IMR-90 (cell line): ENCODE measurements around the gene SLC17A9. TPM values are rescaled to one million over a fixed set of nuclear protein-coding genes. Genes with fewer than 3 reads are reported as not detected.

Experiments
- ATAC-seq: fragments of 200-7000 bp; cut with Tn5 transposase; 2 replicates; pipeline ENCODE4 v1.9.1; 2020; ENCODE audit warnings: low read depth, mild to moderate bottlenecking, moderate library complexity
- BruUV-seq: library from RNA; stranded (reverse); fragments of 400-500 nt; replicated peaks from 2 replicates; lab custom pipeline; 2021; lab: Mats Ljungman, UMichigan
- CTCF ChIA-PET: fragments of 300-600 bp; formaldehyde crosslinking; extraction: SDS; loops from one replicate; lab custom pipeline; 2021; ENCODE audit warnings: antibody characterized with exemption; lab: Yijun Ruan, JAX
- POLR2A ChIA-PET: fragments of 300-600 bp; sonication (Branson Sonifier 250); formaldehyde crosslinking; loops from one replicate; lab custom pipeline; 2022; ENCODE audit warnings: antibody characterized with exemption; ENCODE audit not compliant: unreplicated experiment; lab: Charles Lee
- DNase-seq: peaks from one replicate; pipeline ENCODE4 v3.0.0; 2013
- H2AFZ ChIP-seq: replicated peaks from 2 replicates; pipeline ENCODE3; 2013; ENCODE audit warnings: low read length, mild to moderate bottlenecking; ENCODE audit not compliant: poor library complexity
- H2AK5ac ChIP-seq: 2 replicates; pipeline ENCODE4 v1.6.1; 2013; ENCODE audit warnings: low read depth, low read length, inconsistent platforms
- H2AK9ac ChIP-seq: replicated peaks from 2 replicates; pipeline ENCODE3; 2013; ENCODE audit warnings: mild to moderate bottlenecking, low read depth, low read length, moderate library complexity; ENCODE audit not compliant: poor library complexity
- H2BK120ac ChIP-seq: 2 replicates; pipeline ENCODE4 v1.6.1; 2013; ENCODE audit warnings: low read depth, low read length, inconsistent platforms
- H2BK15ac ChIP-seq: 3 replicates; pipeline ENCODE4 v1.6.1; 2013; ENCODE audit warnings: low read depth, low read length, inconsistent platforms
- H2BK20ac ChIP-seq: 2 replicates; pipeline ENCODE4 v1.6.1; 2013; ENCODE audit warnings: low read depth, mild to moderate bottlenecking, inconsistent platforms, low read length, moderate library complexity
- H2BK5ac ChIP-seq: 2 replicates; pipeline ENCODE4 v1.6.1; 2013; ENCODE audit warnings: mild to moderate bottlenecking, low read depth, low read length, inconsistent platforms; ENCODE audit not compliant: poor library complexity, severe bottlenecking
- H3K14ac ChIP-seq: replicated peaks from 2 replicates; pipeline ENCODE4 v1.6.1; 2013; ENCODE audit warnings: low read depth, low read length, inconsistent platforms
- H3K18ac ChIP-seq: 2 replicates; pipeline ENCODE4 v1.6.1; 2013; ENCODE audit warnings: low read depth, low read length, control low read depth
- H3K23ac ChIP-seq: 2 replicates; pipeline ENCODE4 v1.6.1; 2013; ENCODE audit warnings: low read depth, low read length, inconsistent platforms
- H3K27ac ChIP-seq: 2 replicates; pipeline ENCODE4 v1.5.1; 2013; ENCODE audit warnings: mild to moderate bottlenecking, control low read depth, low read length; ENCODE audit not compliant: insufficient read depth
- H3K27me3 ChIP-seq: 2 replicates; pipeline ENCODE4 v1.6.1; 2013; ENCODE audit warnings: low read length; ENCODE audit not compliant: control insufficient read depth, insufficient read depth
- H3K36me3 ChIP-seq: 2 replicates; pipeline ENCODE4 v1.6.1; 2013; ENCODE audit warnings: low read length, mixed read lengths; ENCODE audit not compliant: control insufficient read depth, insufficient read depth
- H3K4ac ChIP-seq: 2 replicates; pipeline ENCODE4 v1.6.1; 2013; ENCODE audit warnings: low read depth, low read length, inconsistent platforms
- H3K4me1 ChIP-seq: 2 replicates; pipeline ENCODE4 v1.6.1; 2013; ENCODE audit warnings: low read length, mixed read lengths; ENCODE audit not compliant: control insufficient read depth, insufficient read depth
- H3K4me2 ChIP-seq: 2 replicates; pipeline ENCODE4 v1.6.1; 2013; ENCODE audit warnings: low read depth, mild to moderate bottlenecking, control low read depth, low read length, moderate library complexity
- H3K4me3 ChIP-seq: 2 replicates; pipeline ENCODE4 v1.5.1; 2013; ENCODE audit warnings: low read depth, mild to moderate bottlenecking, control low read depth, low read length, moderate library complexity; ENCODE audit not compliant: insufficient read depth
- H3K56ac ChIP-seq: 2 replicates; pipeline ENCODE4 v1.6.1; 2013; ENCODE audit warnings: low read length, inconsistent platforms; ENCODE audit not compliant: insufficient read depth; ENCODE audit errors: extremely low read depth
- H3K79me1 ChIP-seq, 2 experiments: 2 replicates each; pipeline ENCODE4 v1.6.1; 2013; ENCODE audit warnings: low read length in 2 of 2, inconsistent platforms in 1 of 2, low read depth in 1 of 2
- H3K9ac ChIP-seq: 2 replicates; pipeline ENCODE4 v1.6.1; 2013; ENCODE audit warnings: low read depth, low read length, control low read depth
- H3K9me1 ChIP-seq: 2 replicates; pipeline ENCODE4 v1.6.1; 2013; ENCODE audit warnings: low read length, inconsistent platforms; ENCODE audit not compliant: insufficient read depth
- H3K9me3 ChIP-seq: 2 replicates; pipeline ENCODE4 v1.6.1; 2013; ENCODE audit warnings: low read length; ENCODE audit not compliant: control insufficient read depth, insufficient read depth
- H4K20me1 ChIP-seq: 2 replicates; pipeline ENCODE4 v1.6.1; 2013; ENCODE audit warnings: low read length, inconsistent platforms; ENCODE audit not compliant: insufficient read depth
- H4K5ac ChIP-seq: 2 replicates; pipeline ENCODE4 v1.6.1; 2013; ENCODE audit warnings: mild to moderate bottlenecking, low read depth, low read length, control low read depth
- H4K8ac ChIP-seq, 2 experiments: 2 replicates each; pipeline ENCODE4 v1.6.1; 2013; ENCODE audit warnings: low read depth in 2 of 2, low read length in 2 of 2, control low read depth in 1 of 2, inconsistent platforms in 1 of 2
- H4K91ac ChIP-seq: 2 replicates; pipeline ENCODE4 v1.6.1; 2013; ENCODE audit warnings: low read depth, low read length, inconsistent platforms; ENCODE audit not compliant: insufficient read depth
- BHLHE40 ChIP-seq: fragments of 150-350 bp; IDR thresholded peaks from 2 replicates; pipeline ENCODE4 v1.6.1; 2016; ENCODE audit warnings: mild to moderate bottlenecking, low read depth, low read length
- CEBPB ChIP-seq: IDR thresholded peaks from 2 replicates; pipeline ENCODE4 v1.6.1; 2012; ENCODE audit warnings: low read depth, low read length, improper control_type of control experiment
- CHD1 ChIP-seq: IDR thresholded peaks from 2 replicates; pipeline ENCODE4 v1.6.1; 2012; ENCODE audit warnings: low read depth, low read length, improper control_type of control experiment
- CTCF ChIP-seq: conservative IDR thresholded peaks from 2 replicates; pipeline ENCODE4 v1.5.1; 2012; ENCODE audit warnings: mild to moderate bottlenecking, low read depth, low read length, improper control_type of control experiment
- ELK1 ChIP-seq: fragments of 150-350 bp; IDR thresholded peaks from 2 replicates; pipeline ENCODE4 v1.6.1; 2016; ENCODE audit warnings: low read depth, mild to moderate bottlenecking, low read length, moderate library complexity, borderline replicate concordance
- FOS ChIP-seq: fragments of 150-350 bp; IDR thresholded peaks from 2 replicates; pipeline ENCODE4 v1.6.1; 2016; ENCODE audit warnings: low read depth, low read length
- MAZ ChIP-seq: IDR thresholded peaks from 2 replicates; pipeline ENCODE4 v1.6.1; 2012; ENCODE audit warnings: low read depth, mild to moderate bottlenecking, low read length, improper control_type of control experiment, moderate library complexity, borderline replicate concordance
- MXI1 ChIP-seq: IDR thresholded peaks from 2 replicates; pipeline ENCODE4 v1.6.1; 2012; ENCODE audit warnings: low read depth, mild to moderate bottlenecking, low read length, moderate library complexity, borderline replicate concordance
- NFE2L2 ChIP-seq: fragments of 150-350 bp; IDR thresholded peaks from 2 replicates; pipeline ENCODE4 v1.6.1; 2016; ENCODE audit warnings: low read depth, mild to moderate bottlenecking, low read length
- POLR2A ChIP-seq: IDR thresholded peaks from 2 replicates; pipeline ENCODE4 v1.6.1; 2012; ENCODE audit warnings: mild to moderate bottlenecking, low read depth, low read length
- RAD21 ChIP-seq: IDR thresholded peaks from 2 replicates; pipeline ENCODE4 v1.6.1; 2012; ENCODE audit warnings: low read length, improper control_type of control experiment
- RCOR1 ChIP-seq: IDR thresholded peaks from 2 replicates; pipeline ENCODE4 v1.6.1; 2012; ENCODE audit warnings: mild to moderate bottlenecking, low read length, improper control_type of control experiment; ENCODE audit not compliant: insufficient replicate concordance
- RFX5 ChIP-seq: IDR thresholded peaks from 2 replicates; pipeline ENCODE4 v1.8.0; 2012; ENCODE audit warnings: low read depth, mild to moderate bottlenecking, low read length, moderate library complexity
- SMC3 ChIP-seq: fragments of 150-350 bp; IDR thresholded peaks from 2 replicates; pipeline ENCODE4 v1.6.1; 2016; ENCODE audit warnings: low read depth, mild to moderate bottlenecking, antibody characterized with exemption, low read length, moderate library complexity
- USF2 ChIP-seq: fragments of 150-350 bp; IDR thresholded peaks from 2 replicates; pipeline ENCODE4 v1.6.1; 2017; ENCODE audit warnings: mild to moderate bottlenecking, antibody characterized with exemption, low read length, low read depth
- WGBS, 2 experiments: methylation state at CpG; one replicate each; pipeline versions ENCODE4 v1.1.5 to v1.1.7; 2013; ENCODE audit warnings: missing lambda C conversion rate in 2 of 2; ENCODE audit not compliant: insufficient read length in 1 of 2; ENCODE audit errors: extremely low coverage in 2 of 2; 5-methylcytosine and 5-hydroxymethylcytosine counted together
- dilution Hi-C: fragments of 300-500 bp; cut with HindIII; formaldehyde crosslinking; loops from one replicate; pipeline ENCODE4 v1.14.3; 2018; ENCODE audit warnings: low sequenced_read_pairs; ENCODE audit not compliant: unreplicated experiment
- in situ Hi-C: fragments of 300-500 bp; cut with MboI; formaldehyde crosslinking; loops from 3 replicates; pipeline ENCODE4 v1.14.3; 2019; ENCODE audit warnings: low sequenced_read_pairs, inconsistent platforms, mixed read lengths
- intact Hi-C: fragments of 100-400 bp; cut with micrococcal nuclease; formaldehyde crosslinking; loops from 2 replicates; pipeline ENCODE4 v1.10.0; 2022
- polyA plus RNA-seq, 3 experiments: library from polyadenylated mRNA; depleted of rRNA; stranded (reverse); fragments of >200 nt; gene quantifications; 2 replicates each; pipeline ENCODE4 v1.2.3, GENCODE V29; 2012; ENCODE audit warnings: low replicate concordance in 1 of 3
- total RNA-seq: library from RNA; depleted of rRNA; stranded (reverse); fragments of >200 nt; gene quantifications from 2 replicates; pipeline ENCODE4 v1.2.3, GENCODE V29; 2012

SLC17A9 gene
- total and polyA plus RNA-seq, 2 of the 4 experiments (the other 2 are of a cell fraction) = 2.2 to 14.4 TPM

- H3K14ac ChIP-seq = no peak overlapping the region
- H3K79me1 ChIP-seq = peaks cover 37 to 91% of the 10 kb centered on the region in 2 experiments
- ChIA-PET CTCF (interaction anchor here (0.6 to 1.3 kb wide), 3 partner anchors 11 to 17 kb away, joined by 3 to 12 read pairs (median 4); no protein-coding TSS in a partner anchor), POLR2A (no interaction called here)
- H3K4me3 ChIP-seq = no peak overlapping the region
- H3K4me1 ChIP-seq = peaks cover 21% of the 10 kb centered on the region
- in situ Hi-C loops = no loop called here
- dilution Hi-C loops = no loop called here
- 97% methylated on average over 13 of the region's 31 CpGs; no CpG with 5 or more reads in 1 of the 2 experiments for WGBS, 2 experiments
- no peaks in the 10 kb centered on the region for H3K9me3 ChIP-seq
- H3K9ac ChIP-seq = no peak overlapping the region
- no peak overlapping the region for H2AFZ ChIP-seq
- no peak overlapping the region for H2BK5ac ChIP-seq
- no peak for ATAC-seq
- H2BK120ac ChIP-seq = no peak overlapping the region
- no peak overlapping the region for H2AK9ac ChIP-seq
- no peak for DNase-seq
- peaks cover 80% of the 10 kb centered on the region for H4K20me1 ChIP-seq
- H2BK20ac ChIP-seq = no peak overlapping the region
- H3K56ac ChIP-seq = no peak overlapping the region
- no peak overlapping the region for H3K4ac ChIP-seq
- intact Hi-C loops = no loop called here
- H3K23ac ChIP-seq = no peak overlapping the region
- peaks cover 76% of the 10 kb centered on the region for H3K36me3 ChIP-seq
- no peaks in the 10 kb centered on the region for H3K27me3 ChIP-seq
- H3K27ac ChIP-seq = no peak overlapping the region
- peaks cover 19% of the 10 kb centered on the region for H3K9me1 ChIP-seq
- BruUV-seq = no TSS peak
- no peak overlapping the region for H2BK15ac ChIP-seq
- H3K4me2 ChIP-seq = no peak overlapping the region
- no peak overlapping the region for H3K18ac ChIP-seq
- H4K8ac ChIP-seq = no peak overlapping the region
- no peak overlapping the region for H4K91ac ChIP-seq
- H4K5ac ChIP-seq = no peak overlapping the region
- H2AK5ac ChIP-seq = no peak overlapping the region
- TF ChIP-seq USF2 = no peak
- TF ChIP-seq MXI1 = no peak
- no peak for TF ChIP-seq RFX5
- TF ChIP-seq RCOR1 = no peak
- TF ChIP-seq NFE2L2 = no peak
- TF ChIP-seq BHLHE40 = no peak
- no peak for TF ChIP-seq CEBPB
- no peak for TF ChIP-seq CTCF
- TF ChIP-seq FOS = no peak
- TF ChIP-seq RAD21 = no peak
- TF ChIP-seq POLR2A = no peak
- no peak for TF ChIP-seq SMC3
- TF ChIP-seq CHD1 = no peak
- TF ChIP-seq MAZ = no peak
- no peak for TF ChIP-seq ELK1
These were observed 45.7 kb upstream of the SLC17A9 start for GRCh38 chr20:62906647-62907375.
